Mesenchymal stem cell (in vitro differentiated cells and primary cell): Measurements from ENCODE around the gene ARF1.

ENCODE experiments used
- DNase-seq: peaks from one replicate; pipeline ENCODE4 v3.0.0-alpha.2; 2013
- H2AFZ ChIP-seq: one replicate; pipeline ENCODE4 v1.6.1; 2013; ENCODE audit warnings: low read depth, mild to moderate bottlenecking, control low read depth, inconsistent platforms, low read length, moderate library complexity
- H2AK5ac ChIP-seq: 2 replicates; pipeline ENCODE4 v1.6.1; 2013; ENCODE audit warnings: low read length, moderate library complexity, mild to moderate bottlenecking, inconsistent platforms; ENCODE audit not compliant: severe bottlenecking
- H2BK120ac ChIP-seq: one replicate; pipeline ENCODE4 v1.6.1; 2013; ENCODE audit warnings: low read depth, mild to moderate bottlenecking, inconsistent platforms, low read length, moderate library complexity
- H2BK12ac ChIP-seq, 2 experiments: one replicate each; pipeline ENCODE4 v1.6.1; 2013; ENCODE audit warnings: inconsistent platforms in 2 of 2, low read length in 2 of 2, mild to moderate bottlenecking in 2 of 2, moderate library complexity in 2 of 2, control low read depth in 1 of 2
- H2BK15ac ChIP-seq: one replicate; pipeline ENCODE4 v1.6.1; 2013; ENCODE audit warnings: mild to moderate bottlenecking, low read depth, inconsistent platforms; ENCODE audit not compliant: poor library complexity, severe bottlenecking
- H2BK5ac ChIP-seq: 2 replicates; pipeline ENCODE4 v1.6.1; 2013; ENCODE audit warnings: low read depth, mild to moderate bottlenecking, low read length, control low read depth, inconsistent platforms; ENCODE audit not compliant: poor library complexity, severe bottlenecking
- H3K14ac ChIP-seq, 2 experiments: one replicate each; pipeline ENCODE4 v1.6.1; 2013; ENCODE audit warnings: inconsistent platforms in 2 of 2, low read length in 2 of 2, control low read depth in 1 of 2, mild to moderate bottlenecking in 1 of 2, moderate library complexity in 1 of 2
- H3K18ac ChIP-seq, 2 experiments: one replicate each; pipeline ENCODE4 v1.6.1; 2013; ENCODE audit warnings: inconsistent platforms in 2 of 2, low read length in 2 of 2, control low read depth in 1 of 2, low read depth in 1 of 2, mild to moderate bottlenecking in 1 of 2
- H3K23ac ChIP-seq, 2 experiments: one replicate each; pipeline ENCODE4 v1.6.1; 2013; ENCODE audit warnings: inconsistent platforms in 2 of 2, low read length in 2 of 2, mild to moderate bottlenecking in 2 of 2, moderate library complexity in 2 of 2, control low read depth in 1 of 2
- H3K27ac ChIP-seq: 2 replicates; pipeline ENCODE4 v1.5.1; 2013; ENCODE audit warnings: mild to moderate bottlenecking, moderate library complexity, low read length, control low read depth, inconsistent platforms; ENCODE audit not compliant: poor library complexity, severe bottlenecking
- H3K27me3 ChIP-seq, 2 experiments: 2 replicates each; pipeline versions ENCODE4 v1.6.1 to v1.7.0; 2013; ENCODE audit warnings: low read length in 2 of 2, mild to moderate bottlenecking in 2 of 2, moderate library complexity in 2 of 2, control low read depth in 1 of 2, inconsistent platforms in 1 of 2; ENCODE audit not compliant: control insufficient read depth in 1 of 2, insufficient read depth in 1 of 2
- H3K36me3 ChIP-seq, 2 experiments: 2 replicates each; pipeline versions ENCODE4 v1.6.1 to v1.7.0; 2013; ENCODE audit warnings: low read length in 2 of 2, control low read depth in 1 of 2, inconsistent platforms in 1 of 2, low read depth in 1 of 2, mild to moderate bottlenecking in 1 of 2; ENCODE audit not compliant: insufficient read depth in 2 of 2, control insufficient read depth in 1 of 2
- H3K4ac ChIP-seq, 2 experiments: one replicate each; pipeline ENCODE4 v1.6.1; 2013; ENCODE audit warnings: inconsistent platforms in 2 of 2, low read length in 2 of 2, mild to moderate bottlenecking in 2 of 2, moderate library complexity in 2 of 2, control low read depth in 1 of 2, low read depth in 1 of 2
- H3K4me1 ChIP-seq: 2 replicates; pipeline ENCODE4 v1.6.1; 2013; ENCODE audit warnings: low read depth, low read length, control low read depth; ENCODE audit not compliant: control insufficient read depth, insufficient read depth
- H3K4me2 ChIP-seq: 2 replicates; pipeline ENCODE4 v1.6.1; 2013; ENCODE audit warnings: low read length, mild to moderate bottlenecking, inconsistent platforms; ENCODE audit not compliant: poor library complexity, severe bottlenecking
- H3K4me3 ChIP-seq, 2 experiments: 2 replicates each; pipeline versions ENCODE4 v1.5.1 to v1.7.0; 2013; ENCODE audit warnings: low read length in 2 of 2, mild to moderate bottlenecking in 2 of 2, control low read depth in 1 of 2, low read depth in 1 of 2; ENCODE audit not compliant: insufficient read depth in 1 of 2
- H3K79me1 ChIP-seq: replicated peaks from 2 replicates; pipeline ENCODE4 v1.6.1; 2013; ENCODE audit warnings: mild to moderate bottlenecking, control low read depth, low read length, inconsistent platforms; ENCODE audit not compliant: poor library complexity, severe bottlenecking
- H3K9ac ChIP-seq: 2 replicates; pipeline ENCODE4 v1.7.0; 2013; ENCODE audit warnings: mild to moderate bottlenecking, low read length, moderate library complexity
- H3K9me3 ChIP-seq: 2 replicates; pipeline ENCODE4 v1.7.0; 2013; ENCODE audit warnings: mild to moderate bottlenecking, low read length; ENCODE audit not compliant: control insufficient read depth
- H4K8ac ChIP-seq: one replicate; pipeline ENCODE4 v1.6.1; 2013; ENCODE audit warnings: inconsistent platforms, mild to moderate bottlenecking, low read length, moderate library complexity
- H4K91ac ChIP-seq: one replicate; pipeline ENCODE4 v1.6.1; 2013; ENCODE audit warnings: mild to moderate bottlenecking, low read length, inconsistent platforms
- WGBS: methylation state at CpG from one replicate; pipeline ENCODE4 v1.1.7; 2013; ENCODE audit warnings: mixed read lengths; 5-methylcytosine and 5-hydroxymethylcytosine counted together

ARF1 gene

GRCh38 chr1:228050571-228051231 is 31.8 kb upstream of the ARF1 start:
- H3K79me1 ChIP-seq, result no peaks in the 10 kb centered on the region
- H3K4me3 ChIP-seq, result no peak overlapping the region
- H3K4me1 ChIP-seq, result peaks cover 4% of the 10 kb centered on the region
- H3K23ac ChIP-seq, result no peak overlapping the region
- no peak overlapping the region for H2BK5ac ChIP-seq
- H2BK120ac ChIP-seq, result no peak overlapping the region
- H3K4ac ChIP-seq, result no peak overlapping the region
- H2BK15ac ChIP-seq, result no peak overlapping the region
- H3K27ac ChIP-seq, result no peak overlapping the region
- H2AK5ac ChIP-seq, result no peak overlapping the region
- H3K9me3 ChIP-seq, result peaks cover 11% of the 10 kb centered on the region
- no peak overlapping the region for H3K9ac ChIP-seq
- H3K4me2 ChIP-seq, result no peak overlapping the region
- peaks cover 17 to 63% of the 10 kb centered on the region in 2 experiments for H3K27me3 ChIP-seq
- 90% methylated on average over 30 of the region's 30 CpGs for WGBS
- no peak overlapping the region for H2BK12ac ChIP-seq
- H2AFZ ChIP-seq, result no peak overlapping the region
- no peak for DNase-seq
- no peak overlapping the region for H3K14ac ChIP-seq
- no peak overlapping the region for H4K91ac ChIP-seq
- H3K18ac ChIP-seq, result no peak overlapping the region
- H4K8ac ChIP-seq, result no peak overlapping the region
- no peaks in the 10 kb centered on the region for H3K36me3 ChIP-seq

- H2BK5ac ChIP-seq, result no peak overlapping the region
- no peak overlapping the region for H3K9ac ChIP-seq
- no peak overlapping the region for H4K8ac ChIP-seq
- no peak overlapping the region for H3K23ac ChIP-seq
- no peak overlapping the region for H2BK12ac ChIP-seq
- no peak overlapping the region for H2BK15ac ChIP-seq
- no peaks in the 10 kb centered on the region for H3K79me1 ChIP-seq
- no peak overlapping the region for H2AFZ ChIP-seq
- H3K4ac ChIP-seq, result no peak overlapping the region
- H2BK120ac ChIP-seq, result no peak overlapping the region
- H3K4me3 ChIP-seq, result no peak overlapping the region
- peaks cover 13% of the 10 kb centered on the region for H3K9me3 ChIP-seq
- WGBS, result 88% methylated on average over 18 of the region's 18 CpGs
- H4K91ac ChIP-seq, result no peak overlapping the region
- H3K4me2 ChIP-seq, result no peak overlapping the region
- H3K27me3 ChIP-seq, result peaks cover 17 to 82% of the 10 kb centered on the region in 2 experiments
- H3K36me3 ChIP-seq, result peaks cover 0 to 3% of the 10 kb centered on the region in 2 experiments
- H2AK5ac ChIP-seq, result no peak overlapping the region
- H3K18ac ChIP-seq, result no peak overlapping the region
- no peak for DNase-seq
- no peak overlapping the region for H3K27ac ChIP-seq
- no peak overlapping the region for H3K14ac ChIP-seq
- peaks cover 1% of the 10 kb centered on the region for H3K4me1 ChIP-seq
Measured at GRCh38 chr1:228058172-228058948, 24.1 kb upstream of the ARF1 start.

GRCh38 chr1:228058949-228059633 is 23.4 kb upstream of the ARF1 start:
- 96% methylated on average over 65 of the region's 66 CpGs for WGBS
- Histone ChIP-seq H3K27me3 (peaks cover 17 to 83% of the 10 kb centered on the region in 2 experiments), H3K4me1 (peaks cover 1% of the 10 kb centered on the region), H3K4ac (no peak overlapping the region), H3K36me3 (peaks cover 0 to 3% of the 10 kb centered on the region in 2 experiments), H3K79me1 (no peaks in the 10 kb centered on the region), H2AFZ (no peak overlapping the region), H2BK120ac (no peak overlapping the region), H3K18ac (no peak overlapping the region), H4K91ac (no peak overlapping the region), H3K9me3 (peaks cover 5% of the 10 kb centered on the region), H2AK5ac (no peak overlapping the region), H4K8ac (no peak overlapping the region), H2BK5ac (no peak overlapping the region), H3K4me3 (no peak overlapping the region), H3K27ac (no peak overlapping the region), H2BK12ac (no peak overlapping the region), H3K14ac (no peak overlapping the region), H3K4me2 (no peak overlapping the region), H3K9ac (no peak overlapping the region), H3K23ac (no peak overlapping the region), H2BK15ac (no peak overlapping the region)
- DNase-seq, result no peak
